ENCODE results near the gene SEC14L2.

Gene SEC14L2

GRCh38 chr22:30425616-30426387, 29.0 kb downstream of the SEC14L2 start, which contains the start of gene MTFP1:
Gene MTFP1, plus strand, starts transcription at chr22:30425768. Its CDS starts 112 bp downstream, at chr22:30425880.
- in situ Hi-C loops (cut with MboI; ENCODE audit: low sequenced_read_pairs, unreplicated experiment), result no loop called here
- no peak for TF ChIP-seq CTCF (IDR thresholded peaks at IDR 0.05; ENCODE audit: borderline replicate concordance, control extremely low read depth, extremely low read depth, insufficient read depth, missing control alignments)
- peak; percentile 72 for DNase-seq (ENCODE audit: low spot score)

DNA sequence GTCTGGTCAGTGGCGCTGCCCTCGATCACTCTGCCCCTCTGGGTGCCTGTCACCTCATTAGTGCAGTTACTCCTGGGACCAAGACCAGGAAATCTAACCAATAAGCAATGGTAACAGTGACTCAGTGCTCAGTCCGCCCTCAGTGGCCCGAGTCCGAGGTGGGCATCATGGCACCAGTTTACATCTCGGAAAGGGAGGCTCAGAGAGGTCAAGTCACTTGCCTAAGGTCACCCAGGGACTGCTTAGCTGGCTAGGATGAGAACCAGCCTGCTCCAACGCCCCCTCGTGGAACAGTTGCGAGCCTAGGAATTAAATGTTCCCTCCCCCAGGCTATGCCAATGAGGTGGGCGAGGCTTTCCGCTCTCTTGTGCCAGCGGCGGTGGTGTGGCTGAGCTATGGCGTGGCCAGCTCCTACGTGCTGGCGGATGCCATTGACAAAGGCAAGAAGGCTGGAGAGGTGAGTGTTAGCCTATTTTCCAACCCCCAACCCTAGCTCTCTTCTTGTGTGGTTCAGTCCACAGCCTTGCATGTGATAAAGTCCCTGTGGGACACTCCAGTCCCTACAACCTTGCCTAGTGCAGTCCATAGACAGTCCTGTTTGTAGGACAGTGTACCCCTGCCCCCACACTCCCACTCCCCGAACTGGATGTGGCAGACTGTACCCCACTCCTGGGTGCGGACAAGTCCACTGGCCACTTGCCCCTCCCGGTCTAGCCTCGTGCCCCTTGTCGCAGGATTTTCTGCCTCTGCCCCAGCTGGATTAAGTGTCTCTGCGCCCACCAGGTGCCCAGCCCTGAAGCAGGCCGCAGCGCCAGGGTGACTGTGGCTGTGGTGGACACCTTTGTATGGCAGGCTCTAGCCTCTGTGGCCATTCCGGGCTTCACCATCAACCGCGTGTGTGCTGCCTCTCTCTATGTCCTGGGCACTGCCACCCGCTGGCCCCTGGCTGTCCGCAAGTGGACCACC, 29.9 kb downstream of the SEC14L2 start:
- TF ChIP-seq CTCF (IDR thresholded peaks at IDR 0.05; ENCODE audit: borderline replicate concordance, control extremely low read depth, extremely low read depth, insufficient read depth, missing control alignments), result peak; percentile 36
- peak; percentile 79 for DNase-seq (ENCODE audit: low spot score)

GRCh38 chr22:30427871-30428270, 31.1 kb downstream of the SEC14L2 start:
- no peak for DNase-seq (ENCODE audit: low spot score)
- in situ Hi-C loops (cut with MboI; ENCODE audit: low sequenced_read_pairs, unreplicated experiment), result no loop called here
- no peak for TF ChIP-seq CTCF (IDR thresholded peaks at IDR 0.05; ENCODE audit: borderline replicate concordance, control extremely low read depth, extremely low read depth, insufficient read depth, missing control alignments)

More for the DNA sequence above, 29.9 kb downstream of the SEC14L2 start:
- in situ Hi-C loops (cut with MboI; ENCODE audit: low sequenced_read_pairs, unreplicated experiment), result no loop called here

DNA sequence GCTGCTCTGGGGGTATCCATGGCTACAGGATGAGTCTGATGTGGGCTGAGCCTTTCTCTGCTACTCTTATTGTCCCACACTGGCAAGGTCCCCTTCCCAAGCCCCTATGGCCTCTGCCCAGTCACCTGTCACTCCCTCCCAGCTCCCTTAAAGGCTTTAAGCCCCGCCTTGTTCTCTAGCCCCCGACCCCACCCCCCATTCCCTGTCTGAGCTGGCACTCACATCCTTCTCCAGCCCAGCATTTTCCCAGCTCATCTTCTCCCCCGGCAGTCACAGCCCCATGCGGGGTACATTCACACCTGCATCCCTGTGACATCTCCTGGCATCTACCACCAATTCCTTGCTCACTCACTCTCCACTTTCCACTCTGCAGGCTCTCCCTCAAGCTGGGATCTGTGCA, 33.1 kb downstream of the SEC14L2 start:
- TF ChIP-seq CTCF (IDR thresholded peaks at IDR 0.05; ENCODE audit: borderline replicate concordance, control extremely low read depth, extremely low read depth, insufficient read depth, missing control alignments), result no peak
- DNase-seq (ENCODE audit: low spot score), result no peak
- in situ Hi-C loops (cut with MboI; ENCODE audit: low sequenced_read_pairs, unreplicated experiment), result no loop called here

GRCh38 chr22:30430933-30431332, 34.1 kb downstream of the SEC14L2 start:
- no peak for TF ChIP-seq CTCF (IDR thresholded peaks at IDR 0.05; ENCODE audit: borderline replicate concordance, control extremely low read depth, extremely low read depth, insufficient read depth, missing control alignments)
- in situ Hi-C loops (cut with MboI; ENCODE audit: low sequenced_read_pairs, unreplicated experiment), result no loop called here
- no peak for DNase-seq (ENCODE audit: low spot score)

- TF ChIP-seq CTCF (IDR thresholded peaks at IDR 0.05; ENCODE audit: borderline replicate concordance, control extremely low read depth, extremely low read depth, insufficient read depth, missing control alignments), result no peak
- in situ Hi-C loops (cut with MboI; ENCODE audit: low sequenced_read_pairs, unreplicated experiment), result no loop called here
- no peak for DNase-seq (ENCODE audit: low spot score)
Measured at GRCh38 chr22:30432096-30432495, 35.3 kb downstream of the SEC14L2 start.

Data from GM13976 (cell line).